Duodenal mucosa (tissue), 2 donors: ENCODE results near the gene PLEKHA7.

Source experiments
- H3K27ac ChIP-seq: one replicate; pipeline ENCODE4 v1.7.0; 2013; ENCODE audit warnings: low read depth, low read length
- H3K27me3 ChIP-seq, 2 donors: one replicate each; pipeline ENCODE4 v1.7.0; 2013; ENCODE audit warnings: low read length in 2 of 2, control low read depth in 1 of 2; ENCODE audit not compliant: insufficient read depth in 2 of 2, control insufficient read depth in 1 of 2
- H3K36me3 ChIP-seq, 2 donors: one replicate each; pipeline ENCODE4 v1.7.0; 2013; ENCODE audit warnings: low read length in 2 of 2, control low read depth in 1 of 2; ENCODE audit not compliant: insufficient read depth in 2 of 2, control insufficient read depth in 1 of 2
- H3K4me1 ChIP-seq, 2 donors: one replicate each; pipeline ENCODE4 v1.7.0; 2013; ENCODE audit warnings: low read length in 2 of 2, control low read depth in 1 of 2; ENCODE audit not compliant: insufficient read depth in 2 of 2, control insufficient read depth in 1 of 2
- H3K4me3 ChIP-seq, 2 donors: one replicate each; pipeline ENCODE4 v1.7.0; 2013; ENCODE audit warnings: low read length in 2 of 2, low read depth in 1 of 2
- H3K9ac ChIP-seq, 2 donors: one replicate each; pipeline ENCODE4 v1.7.0; 2013; ENCODE audit warnings: low read length in 2 of 2, low read depth in 1 of 2
- H3K9me3 ChIP-seq, 2 donors: one replicate each; pipeline ENCODE4 v1.7.0; 2013; ENCODE audit warnings: low read length in 2 of 2, control low read depth in 1 of 2; ENCODE audit not compliant: control insufficient read depth in 1 of 2

Gene PLEKHA7

GRCh38 chr11:16795146-16795545, 219.1 kb downstream of the PLEKHA7 start:
- Histone ChIP-seq H3K9ac (no peak overlapping the region), H3K27ac (no peak overlapping the region), H3K27me3 (no peaks in the 10 kb centered on the region), H3K36me3 (peaks cover 25 to 61% of the 10 kb centered on the region in 2 donors), H3K4me3 (no peak overlapping the region), H3K4me1 (peaks cover 8 to 14% of the 10 kb centered on the region in 2 donors), H3K9me3 (no peaks in the 10 kb centered on the region)

- peaks cover 8 to 14% of the 10 kb centered on the region in 2 donors for H3K4me1 ChIP-seq
- H3K9me3 ChIP-seq = no peaks in the 10 kb centered on the region
- no peaks in the 10 kb centered on the region for H3K27me3 ChIP-seq
- H3K9ac ChIP-seq = no peak overlapping the region
- no peak overlapping the region for H3K4me3 ChIP-seq
- H3K27ac ChIP-seq = no peak overlapping the region
- H3K36me3 ChIP-seq = peaks cover 18 to 65% of the 10 kb centered on the region in 2 donors
Observed at GRCh38 chr11:16794047-16794818, 220.0 kb downstream of the PLEKHA7 start.

- Histone ChIP-seq H3K27ac (no peak overlapping the region), H3K9ac (no peak overlapping the region), H3K4me3 (no peak overlapping the region), H3K9me3 (no peaks in the 10 kb centered on the region), H3K36me3 (peaks cover 18 to 71% of the 10 kb centered on the region in 2 donors), H3K27me3 (no peaks in the 10 kb centered on the region), H3K4me1 (peaks cover 8 to 14% of the 10 kb centered on the region in 2 donors)
Observed at GRCh38 chr11:16793511-16793910, 220.7 kb downstream of the PLEKHA7 start.

- H3K36me3 ChIP-seq = peaks cover 15 to 74% of the 10 kb centered on the region in 2 donors
Observed at GRCh38 chr11:16793009-16793408, 221.2 kb downstream of the PLEKHA7 start.

GRCh38 chr11:16792426-16792825, 221.8 kb downstream of the PLEKHA7 start:
- H3K36me3 ChIP-seq = peaks cover 13 to 70% of the 10 kb centered on the region in 2 donors
- no peak overlapping the region for H3K9ac ChIP-seq
- no peaks in the 10 kb centered on the region for H3K27me3 ChIP-seq
- no peak overlapping the region for H3K27ac ChIP-seq
- no peak overlapping the region for H3K4me3 ChIP-seq
- H3K4me1 ChIP-seq = peaks cover 8 to 14% of the 10 kb centered on the region in 2 donors
- no peaks in the 10 kb centered on the region for H3K9me3 ChIP-seq

More at GRCh38 chr11:16793009-16793408, 221.2 kb downstream of the PLEKHA7 start:
- Histone ChIP-seq H3K27ac (no peak overlapping the region), H3K27me3 (no peaks in the 10 kb centered on the region), H3K4me1 (peaks cover 8 to 14% of the 10 kb centered on the region in 2 donors), H3K9me3 (no peaks in the 10 kb centered on the region), H3K4me3 (no peak overlapping the region), H3K9ac (no peak overlapping the region)

DNA sequence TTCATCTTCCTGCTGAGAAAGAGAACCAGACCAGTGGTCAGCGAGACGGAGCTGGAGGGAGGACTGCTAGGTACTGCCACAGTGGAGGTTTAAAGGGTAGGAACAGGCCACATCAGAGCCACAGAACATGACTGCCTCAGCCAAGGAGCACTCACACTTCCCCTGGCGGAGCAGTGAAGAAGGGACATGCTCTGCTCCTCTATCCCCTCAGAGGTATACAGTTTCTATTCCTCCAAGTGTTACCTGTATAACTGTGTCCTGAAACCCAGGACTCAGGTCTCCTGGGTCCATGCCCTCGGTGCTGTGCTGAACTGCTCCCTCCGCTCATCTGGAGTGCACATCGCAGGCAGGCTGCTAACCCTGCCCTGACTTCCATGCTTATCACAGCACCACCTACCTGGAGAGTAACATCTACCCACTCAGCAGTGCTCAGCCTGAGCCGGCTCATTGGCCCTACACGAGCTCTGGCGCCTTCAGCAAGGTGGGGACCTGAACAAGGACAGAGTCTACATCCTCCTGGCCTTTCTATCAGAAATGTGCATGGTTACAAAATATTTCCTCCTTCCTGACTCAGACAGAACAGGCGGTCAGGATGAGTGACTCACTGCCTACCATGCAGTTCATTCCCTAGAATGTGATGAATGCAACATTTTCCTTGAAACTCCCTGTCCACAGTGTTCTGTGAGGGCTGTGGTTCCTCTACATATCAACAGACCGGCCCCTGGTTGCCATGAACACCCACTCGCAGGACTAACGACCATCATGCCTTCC, 222.8 kb downstream of the PLEKHA7 start:
- H3K4me1 ChIP-seq = peaks cover 10 to 18% of the 10 kb centered on the region in 2 donors
- H3K27me3 ChIP-seq = no peaks in the 10 kb centered on the region
- H3K27ac ChIP-seq = no peak overlapping the region
- H3K4me3 ChIP-seq = no peak overlapping the region
- no peaks in the 10 kb centered on the region for H3K9me3 ChIP-seq
- peaks cover 13 to 60% of the 10 kb centered on the region in 2 donors for H3K36me3 ChIP-seq
- H3K9ac ChIP-seq = no peak overlapping the region

GRCh38 chr11:16790486-16791190, 223.6 kb downstream of the PLEKHA7 start:
- H3K36me3 ChIP-seq = peaks cover 13 to 64% of the 10 kb centered on the region in 2 donors

GRCh38 chr11:16789560-16790485, 224.4 kb downstream of the PLEKHA7 start:
- no peaks in the 10 kb centered on the region for H3K27me3 ChIP-seq
- no peak overlapping the region for H3K9ac ChIP-seq
- H3K27ac ChIP-seq = no peak overlapping the region
- H3K9me3 ChIP-seq = no peaks in the 10 kb centered on the region
- peaks cover 13 to 65% of the 10 kb centered on the region in 2 donors for H3K36me3 ChIP-seq
- peaks cover 19 to 26% of the 10 kb centered on the region in 2 donors for H3K4me1 ChIP-seq
- no peak overlapping the region for H3K4me3 ChIP-seq

More at GRCh38 chr11:16790486-16791190, 223.6 kb downstream of the PLEKHA7 start:
- Histone ChIP-seq H3K4me3 (no peak overlapping the region), H3K4me1 (peaks cover 18 to 25% of the 10 kb centered on the region in 2 donors), H3K27ac (no peak overlapping the region), H3K9me3 (no peaks in the 10 kb centered on the region), H3K9ac (no peak overlapping the region), H3K27me3 (no peaks in the 10 kb centered on the region)

- Histone ChIP-seq H3K27me3 (no peaks in the 10 kb centered on the region), H3K4me1 (peaks cover 19 to 26% of the 10 kb centered on the region in 2 donors), H3K4me3 (no peak overlapping the region), H3K36me3 (peaks cover 13 to 59% of the 10 kb centered on the region in 2 donors), H3K27ac (no peak overlapping the region), H3K9me3 (no peaks in the 10 kb centered on the region), H3K9ac (no peak overlapping the region)
Observed at GRCh38 chr11:16789063-16789420, 225.2 kb downstream of the PLEKHA7 start.
